ENCODE data around the gene CRYBG1.

DNA sequence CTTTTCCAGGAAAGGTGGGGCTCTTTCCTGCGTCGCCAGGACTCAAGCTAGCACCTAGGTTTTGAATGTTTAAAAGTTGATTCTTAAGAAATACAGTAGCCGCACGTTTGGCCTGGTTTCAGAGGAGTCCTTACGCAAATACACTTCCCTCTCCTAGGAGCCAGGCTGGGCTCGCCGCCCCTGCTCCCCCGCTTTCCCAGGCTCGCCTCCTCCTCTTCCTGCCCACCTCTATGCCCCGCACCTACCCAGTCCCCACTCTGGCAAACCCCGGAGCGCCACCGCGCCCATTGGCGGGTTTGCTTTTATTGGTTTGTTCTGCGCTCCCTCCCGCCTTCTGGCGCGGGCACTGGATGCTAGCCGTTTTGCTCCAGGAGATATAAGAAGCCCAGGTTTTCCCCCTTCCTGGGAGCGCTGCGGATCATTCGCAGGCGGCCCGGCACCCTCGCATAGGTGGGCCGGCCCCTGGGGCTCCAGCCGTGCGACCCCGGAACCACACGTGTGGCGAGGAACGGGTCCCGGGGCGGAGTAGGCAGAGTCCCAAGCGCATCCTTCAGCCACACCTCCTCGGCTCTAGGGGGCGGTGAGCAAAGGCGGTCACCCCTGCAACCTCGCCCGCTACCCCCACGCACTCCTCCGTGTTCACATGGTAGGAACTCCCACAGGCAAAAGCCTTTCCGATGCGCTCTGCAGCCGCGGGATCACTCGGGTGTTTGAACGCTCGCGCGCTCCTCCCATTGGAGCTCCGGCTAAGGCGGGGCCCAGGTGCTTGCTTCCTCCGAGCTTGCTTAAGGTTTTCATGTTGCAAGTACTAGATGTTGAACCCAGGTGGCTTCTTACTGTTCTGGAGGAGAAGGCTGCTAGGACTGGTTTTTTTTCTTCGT lies 149.8 kb downstream of the CRYBG1 start:
- no peak for TF ChIP-seq EZH2 (optimal IDR thresholded peaks at IDR 0.05; ENCODE audit: low read depth, low read length)
- TF ChIP-seq, protein P1, sequence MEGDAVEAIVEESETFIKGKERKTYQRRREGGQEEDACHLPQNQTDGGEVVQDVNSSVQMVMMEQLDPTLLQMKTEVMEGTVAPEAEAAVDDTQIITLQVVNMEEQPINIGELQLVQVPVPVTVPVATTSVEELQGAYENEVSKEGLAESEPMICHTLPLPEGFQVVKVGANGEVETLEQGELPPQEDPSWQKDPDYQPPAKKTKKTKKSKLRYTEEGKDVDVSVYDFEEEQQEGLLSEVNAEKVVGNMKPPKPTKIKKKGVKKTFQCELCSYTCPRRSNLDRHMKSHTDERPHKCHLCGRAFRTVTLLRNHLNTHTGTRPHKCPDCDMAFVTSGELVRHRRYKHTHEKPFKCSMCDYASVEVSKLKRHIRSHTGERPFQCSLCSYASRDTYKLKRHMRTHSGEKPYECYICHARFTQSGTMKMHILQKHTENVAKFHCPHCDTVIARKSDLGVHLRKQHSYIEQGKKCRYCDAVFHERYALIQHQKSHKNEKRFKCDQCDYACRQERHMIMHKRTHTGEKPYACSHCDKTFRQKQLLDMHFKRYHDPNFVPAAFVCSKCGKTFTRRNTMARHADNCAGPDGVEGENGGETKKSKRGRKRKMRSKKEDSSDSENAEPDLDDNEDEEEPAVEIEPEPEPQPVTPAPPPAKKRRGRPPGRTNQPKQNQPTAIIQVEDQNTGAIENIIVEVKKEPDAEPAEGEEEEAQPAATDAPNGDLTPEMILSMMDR (IDR thresholded peaks at IDR 0.05; ENCODE audit: low read length), result no peak
